Neural progenitor cell (in vitro differentiated cells): ENCODE data around the gene RNF40.

ENCODE experiments used
- EZH2 ChIP-seq: fragments of 200-600 bp; sonication (generic); IDR thresholded peaks from 2 replicates; pipeline ENCODE4 v1.6.1; 2017; ENCODE audit warnings: antibody characterized with exemption, mild to moderate bottlenecking, moderate library complexity
- TF ChIP-seq, protein P1 (sequence below): fragments of 200-600 bp; sonication (generic); IDR thresholded peaks from 2 replicates; pipeline ENCODE4 v1.5.1; 2017; ENCODE audit warnings: antibody characterized with exemption, mild to moderate bottlenecking

DNA sequence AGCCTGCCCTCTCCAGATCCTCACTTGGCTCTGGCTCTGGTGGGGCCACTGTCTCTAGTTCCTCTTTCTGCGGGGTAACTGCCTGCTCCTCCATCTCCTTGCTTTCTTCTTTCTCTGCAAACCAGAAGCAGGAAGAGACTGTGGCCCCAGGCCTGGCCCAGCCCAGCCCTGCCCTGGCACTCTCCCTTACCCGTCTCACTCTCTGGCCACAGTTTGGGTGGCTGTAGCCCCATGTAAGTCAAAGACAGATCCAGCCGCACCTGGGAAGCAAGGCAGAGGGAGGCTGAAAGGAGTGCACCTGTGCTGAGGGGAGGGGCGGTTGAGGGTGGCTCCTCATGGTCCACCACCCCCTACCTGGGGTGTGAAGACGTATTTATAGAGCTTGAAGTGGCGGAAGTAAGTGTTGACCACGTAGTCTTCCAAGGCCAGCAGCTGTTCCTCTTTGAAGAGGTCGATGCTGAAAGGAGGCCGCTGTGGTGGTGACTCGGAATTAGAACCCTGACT is 3.1 kb upstream of the RNF40 start:
- TF ChIP-seq, protein P1, sequence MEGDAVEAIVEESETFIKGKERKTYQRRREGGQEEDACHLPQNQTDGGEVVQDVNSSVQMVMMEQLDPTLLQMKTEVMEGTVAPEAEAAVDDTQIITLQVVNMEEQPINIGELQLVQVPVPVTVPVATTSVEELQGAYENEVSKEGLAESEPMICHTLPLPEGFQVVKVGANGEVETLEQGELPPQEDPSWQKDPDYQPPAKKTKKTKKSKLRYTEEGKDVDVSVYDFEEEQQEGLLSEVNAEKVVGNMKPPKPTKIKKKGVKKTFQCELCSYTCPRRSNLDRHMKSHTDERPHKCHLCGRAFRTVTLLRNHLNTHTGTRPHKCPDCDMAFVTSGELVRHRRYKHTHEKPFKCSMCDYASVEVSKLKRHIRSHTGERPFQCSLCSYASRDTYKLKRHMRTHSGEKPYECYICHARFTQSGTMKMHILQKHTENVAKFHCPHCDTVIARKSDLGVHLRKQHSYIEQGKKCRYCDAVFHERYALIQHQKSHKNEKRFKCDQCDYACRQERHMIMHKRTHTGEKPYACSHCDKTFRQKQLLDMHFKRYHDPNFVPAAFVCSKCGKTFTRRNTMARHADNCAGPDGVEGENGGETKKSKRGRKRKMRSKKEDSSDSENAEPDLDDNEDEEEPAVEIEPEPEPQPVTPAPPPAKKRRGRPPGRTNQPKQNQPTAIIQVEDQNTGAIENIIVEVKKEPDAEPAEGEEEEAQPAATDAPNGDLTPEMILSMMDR: no peak
- no peak for TF ChIP-seq EZH2
